Nucleus accumbens (tissue), 56 donors: ENCODE data around the gene MIPEP.

Source experiments
- DNase-seq, 56 donors: peaks; one replicate each; lab custom pipeline; 2025; lab: John Stamatoyannopoulos, UW

MIPEP gene

GRCh38 chr13:23855360-23855759 lies 33.8 kb downstream of the MIPEP start:
- DNase-seq: no peak

- no peak for DNase-seq
Observed at GRCh38 chr13:23852351-23852750, 36.8 kb downstream of the MIPEP start.

GRCh38 chr13:23851106-23851505 lies 38.1 kb downstream of the MIPEP start:
- DNase-seq: no peak

- DNase-seq: no peak
Observed at GRCh38 chr13:23850134-23850533, 39.1 kb downstream of the MIPEP start.

GRCh38 chr13:23849670-23850069 lies 39.5 kb downstream of the MIPEP start:
- DNase-seq: no peak

GRCh38 chr13:23848646-23849141 lies 40.5 kb downstream of the MIPEP start:
- DNase-seq: no peak

GRCh38 chr13:23848019-23848418 lies 41.2 kb downstream of the MIPEP start:
- DNase-seq: no peak

- DNase-seq: no peak
Observed at GRCh38 chr13:23847497-23847896, 41.7 kb downstream of the MIPEP start.

- DNase-seq: no peak
Observed at GRCh38 chr13:23845105-23845725, 44.0 kb downstream of the MIPEP start.

GRCh38 chr13:23844132-23844531 lies 45.1 kb downstream of the MIPEP start:
- no peak for DNase-seq

GRCh38 chr13:23843436-23843835 lies 45.8 kb downstream of the MIPEP start:
- no peak for DNase-seq

GRCh38 chr13:23842406-23842805 lies 46.8 kb downstream of the MIPEP start:
- peak in 3 of 56 donors; percentile 5 to 17 (median 13) for DNase-seq

GRCh38 chr13:23833733-23834611 lies 55.2 kb downstream of the MIPEP start:
- DNase-seq: no peak

GRCh38 chr13:23828866-23829265 lies 60.3 kb downstream of the MIPEP start:
- no peak for DNase-seq

- no peak for DNase-seq
Observed at GRCh38 chr13:23828086-23828485, 61.1 kb downstream of the MIPEP start.

- DNase-seq: no peak
Observed at GRCh38 chr13:23825179-23825578, 64.0 kb downstream of the MIPEP start.

GRCh38 chr13:23824371-23824770 lies 64.8 kb downstream of the MIPEP start:
- DNase-seq: no peak

- DNase-seq: peak in 5 of 56 donors; percentile 5 to 24 (median 5)
Observed at GRCh38 chr13:23822252-23822824, 66.9 kb downstream of the MIPEP start.

GRCh38 chr13:23820530-23820929 lies 68.7 kb downstream of the MIPEP start:
- no peak for DNase-seq

- DNase-seq: no peak
Observed at GRCh38 chr13:23817830-23818229, 71.4 kb downstream of the MIPEP start.

GRCh38 chr13:23817136-23817535 lies 72.1 kb downstream of the MIPEP start:
- DNase-seq: no peak
